ENCODE measurements around the gene TTC34. TPM values are rescaled to one million over a fixed set of nuclear protein-coding genes. Genes with fewer than 3 reads are reported as not detected.

Gene TTC34, protein sequence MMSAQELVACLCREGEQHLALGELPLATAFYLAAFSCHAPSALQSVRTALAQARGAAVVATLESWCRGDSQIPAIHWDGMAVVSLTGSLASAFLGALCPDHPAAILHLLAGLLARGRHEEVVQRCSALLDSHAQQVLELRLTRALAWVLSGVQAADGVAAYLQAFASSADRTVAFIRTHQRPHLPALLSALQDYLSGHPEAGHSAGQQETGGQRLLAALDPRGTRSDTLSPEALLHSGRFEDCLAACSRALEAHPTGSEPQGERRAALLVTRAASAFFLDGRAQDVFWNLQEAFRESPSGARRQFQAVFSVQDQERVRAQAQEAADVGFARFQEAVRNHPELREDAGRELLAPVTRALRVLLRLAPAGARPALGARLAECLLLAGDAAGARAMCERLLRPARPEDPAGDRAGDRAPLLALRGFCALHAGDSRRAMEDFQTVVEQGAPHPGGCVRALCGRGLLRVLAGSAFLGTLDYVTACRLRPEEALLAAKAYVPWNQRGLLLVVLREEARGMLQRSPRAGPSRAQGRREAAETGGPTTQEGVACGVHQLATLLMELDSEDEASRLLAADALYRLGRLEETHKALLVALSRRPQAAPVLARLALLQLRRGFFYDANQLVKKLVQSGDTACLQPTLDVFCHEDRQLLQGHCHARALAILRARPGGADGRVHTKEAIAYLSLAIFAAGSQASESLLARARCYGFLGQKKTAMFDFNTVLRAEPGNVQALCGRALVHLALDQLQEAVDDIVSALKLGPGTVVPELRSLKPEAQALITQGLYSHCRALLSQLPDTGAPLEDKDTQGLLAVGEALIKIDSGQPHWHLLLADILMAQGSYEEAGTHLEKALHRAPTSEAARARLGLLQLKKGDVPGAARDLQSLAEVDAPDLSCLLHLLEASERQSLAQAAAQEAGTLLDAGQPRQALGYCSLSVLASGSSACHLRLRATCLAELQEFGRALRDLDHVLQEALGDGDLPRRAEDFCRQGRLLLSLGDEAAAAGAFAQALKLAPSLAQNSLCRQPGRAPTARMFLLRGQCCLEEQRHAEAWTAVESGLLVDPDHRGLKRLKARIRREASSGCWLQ
- under 0.01 and 0.12 TPM in 2 replicates for total RNA-seq

DNA sequence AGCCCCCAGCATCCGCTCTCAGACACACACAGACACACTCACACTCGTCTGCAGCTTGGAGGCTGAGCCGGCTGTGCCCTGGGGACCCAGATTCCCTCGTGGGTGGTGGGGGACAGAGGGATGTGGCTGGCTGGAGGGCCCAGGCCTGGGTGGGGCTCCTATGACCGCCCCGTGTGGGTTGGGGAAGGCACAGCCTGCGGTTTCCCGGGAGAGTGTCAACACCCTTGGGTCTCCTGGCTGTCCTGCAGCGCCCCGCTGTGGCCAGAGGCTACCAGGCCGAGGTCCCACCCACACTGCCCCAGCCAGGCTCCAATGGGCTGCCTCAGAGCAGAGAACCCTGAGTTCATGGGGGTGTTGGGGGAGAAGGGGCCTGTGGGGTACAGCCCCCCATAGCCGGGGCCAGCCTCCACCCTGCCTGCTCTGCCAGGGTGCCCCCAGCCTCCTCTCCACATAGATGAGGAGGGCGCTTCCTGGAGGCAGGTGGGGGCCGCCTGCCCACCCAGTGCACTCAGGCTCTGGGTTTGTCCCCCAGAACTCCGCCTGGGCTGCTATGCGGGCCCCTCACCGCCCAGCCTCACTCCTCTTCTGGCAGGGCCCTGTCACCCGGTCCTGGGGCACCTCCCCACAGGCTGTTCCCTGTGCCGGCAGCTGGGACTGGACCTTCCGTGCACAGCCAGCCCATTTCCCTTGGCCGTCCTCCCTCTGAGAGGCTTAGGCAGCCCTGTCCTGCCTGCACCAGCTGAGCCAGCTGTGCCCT, at the start of gene TTC34:
TTC34 (minus strand) TSS at position 159 of the 757 bp plus-strand sequence. CDS start 866 bp downstream, outside the sequence.

DNA sequence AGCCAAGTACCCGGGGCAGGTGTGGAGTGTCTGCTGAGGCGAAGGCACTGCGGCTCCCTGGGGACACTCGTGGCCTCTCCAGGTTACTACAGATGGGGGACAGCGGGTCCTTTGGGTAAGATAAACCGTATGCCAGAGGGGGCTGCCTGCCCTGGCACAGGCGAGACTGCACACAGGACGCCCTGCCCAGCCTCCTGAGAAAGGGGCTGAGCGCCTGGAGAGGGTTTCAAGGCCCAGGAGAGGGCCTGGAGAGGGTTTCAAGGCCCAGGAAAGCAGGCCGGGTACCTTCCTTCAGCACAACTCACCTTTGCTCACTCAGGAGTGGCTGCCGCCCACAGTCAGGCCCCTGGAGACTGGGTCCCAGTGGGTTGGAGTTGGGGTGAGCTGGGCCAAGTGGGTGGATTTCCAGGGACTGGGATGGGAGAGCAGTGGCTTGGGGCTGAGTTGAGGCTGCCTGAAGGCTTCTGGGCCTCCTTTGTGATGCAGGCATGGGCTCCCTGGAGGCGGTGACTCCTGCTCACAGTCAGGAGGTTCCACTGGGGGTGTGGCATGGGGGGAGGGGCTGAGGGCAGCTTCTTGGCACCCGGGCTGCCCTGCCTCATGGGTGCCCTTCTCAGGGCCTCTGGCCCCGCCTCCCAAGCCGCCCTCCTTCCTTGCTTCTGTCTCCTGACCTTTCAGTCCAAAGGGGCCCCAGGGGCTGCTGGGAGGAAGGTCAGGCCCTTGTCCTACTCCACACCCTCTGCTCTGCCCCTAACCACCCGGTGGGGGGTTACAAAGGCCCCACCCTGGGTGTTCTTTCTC, 168.7 kb downstream of the TTC34 start, which contains the start of gene MMEL1:
MMEL1 (minus strand) TSS at position 456 of the 801 bp plus-strand sequence. CDS start 3,532 bp downstream, outside the sequence.

DNA sequence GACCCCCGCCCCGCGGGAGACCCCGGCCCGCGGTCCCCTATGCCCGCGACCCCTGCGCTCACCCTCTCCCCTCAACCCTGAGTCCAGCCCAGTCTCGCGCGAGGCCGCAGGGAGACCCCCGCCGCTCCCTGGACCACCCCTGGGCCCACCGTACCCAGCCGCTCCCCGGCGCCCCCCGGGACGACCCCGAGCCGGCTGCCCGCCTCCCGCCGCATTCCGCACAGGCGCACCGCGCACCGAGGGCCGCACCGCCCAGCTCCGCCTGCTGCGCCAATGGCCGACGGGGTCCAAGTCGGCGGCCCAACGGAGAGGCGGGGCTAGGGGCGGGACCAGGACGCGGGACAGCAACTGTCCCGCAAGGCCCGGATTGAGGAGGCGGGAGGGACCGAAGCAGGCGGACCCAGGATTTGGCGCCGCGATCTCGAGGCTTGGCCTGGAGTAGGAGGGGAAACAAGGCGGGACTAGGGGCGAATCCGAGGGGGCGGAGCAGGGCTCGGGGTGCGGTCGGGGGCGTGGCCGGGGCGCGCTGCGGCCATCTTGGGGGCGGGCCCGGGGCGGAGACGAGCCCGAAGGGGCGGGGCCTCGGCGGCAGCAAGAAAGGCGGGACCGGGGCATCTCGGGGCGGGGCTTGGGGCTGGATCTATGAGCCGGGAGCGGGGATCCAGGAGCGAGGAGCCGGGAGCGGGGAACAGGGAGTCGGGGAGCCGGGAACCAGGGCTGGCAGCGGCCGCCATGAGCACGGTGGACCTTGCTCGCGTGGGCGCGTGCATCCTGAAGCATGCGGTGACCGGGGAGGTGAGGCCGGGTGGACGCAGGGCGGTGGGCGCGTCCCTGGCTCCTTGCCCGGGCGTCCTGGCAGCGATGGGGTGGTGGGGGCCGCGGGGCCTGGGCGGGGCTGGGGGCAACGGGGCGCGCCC, 215.1 kb downstream of the TTC34 start, which contains the start of gene PRXL2B:
PRXL2B (plus strand) TSS at position 624 of the 917 bp plus-strand sequence; CDS start at position 733, 109 bp downstream.

Other genes with a start within 250 kb of the TTC34 start
- gene TNFRSF14, start 245.3 kb downstream of the TTC34 start, total RNA-seq = 25.8 and 26.2 TPM in 2 replicates
- gene PRXL2B, start 214.9 kb downstream of the TTC34 start, total RNA-seq = 10.9 and 11.1 TPM in 2 replicates
- gene MMEL1, start 168.7 kb downstream of the TTC34 start, total RNA-seq = 0.40 and 0.75 TPM in 2 replicates
- gene ACTRT2, start 219.8 kb upstream of the TTC34 start, total RNA-seq = not detected in 2 replicates